GM12865 (cell line): Measurements from ENCODE around the gene MAGI1.

Experiments
- DNase-seq: peaks from one replicate; pipeline ENCODE4 v3.0.0; 2010; ENCODE audit warnings: low read depth
- H3K4me3 ChIP-seq: 2 replicates; pipeline ENCODE4 v1.5.1; 2011; ENCODE audit warnings: mild to moderate bottlenecking, low read depth, low read length, control low read depth
- TF ChIP-seq, protein P1 (sequence below): IDR thresholded peaks from 2 replicates; pipeline ENCODE4 v1.5.1; 2011; ENCODE audit warnings: low read length, control low read depth, low read depth, inconsistent platforms; ENCODE audit not compliant: insufficient read depth; ENCODE audit errors: missing control alignments

Gene MAGI1

DNA sequence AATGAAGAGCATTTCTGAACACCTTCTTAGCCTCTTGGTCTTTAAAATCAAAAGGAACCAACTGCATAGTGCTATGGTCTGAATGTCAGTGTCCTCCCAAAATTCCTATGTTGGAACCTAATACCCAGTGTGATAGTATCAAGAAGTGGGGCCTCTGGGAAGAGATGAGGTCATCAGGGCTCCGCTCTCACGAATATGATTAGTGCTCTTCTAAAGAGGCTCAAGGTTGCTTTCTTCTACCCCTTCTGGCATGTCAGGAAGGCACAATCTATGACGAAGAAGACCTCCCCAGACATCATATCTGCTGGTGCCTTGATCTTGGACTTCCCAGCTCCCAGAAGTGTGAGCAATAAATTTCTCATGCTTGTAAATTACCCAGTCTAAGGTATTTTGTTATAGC is 209.5 kb downstream of the MAGI1 start:
- H3K4me3 ChIP-seq: no peak overlapping the region
- no peak for DNase-seq
- TF ChIP-seq, protein P1, sequence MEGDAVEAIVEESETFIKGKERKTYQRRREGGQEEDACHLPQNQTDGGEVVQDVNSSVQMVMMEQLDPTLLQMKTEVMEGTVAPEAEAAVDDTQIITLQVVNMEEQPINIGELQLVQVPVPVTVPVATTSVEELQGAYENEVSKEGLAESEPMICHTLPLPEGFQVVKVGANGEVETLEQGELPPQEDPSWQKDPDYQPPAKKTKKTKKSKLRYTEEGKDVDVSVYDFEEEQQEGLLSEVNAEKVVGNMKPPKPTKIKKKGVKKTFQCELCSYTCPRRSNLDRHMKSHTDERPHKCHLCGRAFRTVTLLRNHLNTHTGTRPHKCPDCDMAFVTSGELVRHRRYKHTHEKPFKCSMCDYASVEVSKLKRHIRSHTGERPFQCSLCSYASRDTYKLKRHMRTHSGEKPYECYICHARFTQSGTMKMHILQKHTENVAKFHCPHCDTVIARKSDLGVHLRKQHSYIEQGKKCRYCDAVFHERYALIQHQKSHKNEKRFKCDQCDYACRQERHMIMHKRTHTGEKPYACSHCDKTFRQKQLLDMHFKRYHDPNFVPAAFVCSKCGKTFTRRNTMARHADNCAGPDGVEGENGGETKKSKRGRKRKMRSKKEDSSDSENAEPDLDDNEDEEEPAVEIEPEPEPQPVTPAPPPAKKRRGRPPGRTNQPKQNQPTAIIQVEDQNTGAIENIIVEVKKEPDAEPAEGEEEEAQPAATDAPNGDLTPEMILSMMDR: no peak

DNA sequence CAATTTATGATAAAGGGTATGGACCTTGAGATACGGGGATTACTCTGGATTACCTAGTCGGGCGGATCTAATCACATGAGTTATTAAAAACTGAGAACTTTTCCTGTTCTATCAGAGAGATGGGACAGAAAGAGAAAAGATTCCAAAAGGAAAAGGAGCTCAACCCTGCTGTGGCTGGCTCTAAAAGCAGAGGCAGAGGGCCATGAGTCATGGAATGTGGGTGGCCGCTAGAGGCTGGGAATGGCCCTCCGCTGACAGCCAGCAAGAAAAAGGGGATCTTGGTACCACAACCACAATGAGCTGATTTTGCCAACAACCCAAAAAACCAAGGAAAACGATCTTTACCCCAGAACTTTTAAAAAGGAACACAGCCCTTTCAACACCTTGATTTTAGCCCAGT is 210.0 kb downstream of the MAGI1 start:
- DNase-seq: no peak
- no peak overlapping the region for H3K4me3 ChIP-seq

DNA sequence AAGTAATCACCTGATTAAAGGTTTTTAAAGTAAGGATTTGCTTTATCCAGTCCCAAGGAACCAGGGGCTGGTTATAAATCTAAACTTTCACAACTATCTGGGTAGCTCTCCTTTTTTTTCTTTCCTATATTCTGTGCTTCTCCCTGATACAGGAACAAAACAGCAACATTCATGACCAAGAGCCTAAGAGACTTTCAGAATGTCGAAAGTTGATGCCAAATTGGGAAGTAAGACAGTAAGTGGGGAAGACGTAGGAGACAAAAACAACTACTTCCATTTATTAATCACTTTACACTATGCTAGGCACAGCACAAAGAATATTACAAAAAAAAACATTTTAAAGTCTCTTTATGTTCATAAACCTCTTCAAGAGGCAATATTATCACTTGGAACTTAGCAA is 211.6 kb downstream of the MAGI1 start:
- no peak for DNase-seq
- TF ChIP-seq, protein P1: no peak
- no peak overlapping the region for H3K4me3 ChIP-seq

More for the DNA sequence above, 210.0 kb downstream of the MAGI1 start:
- TF ChIP-seq, protein P1: no peak

GRCh38 chr3:65824166-65824565 is 214.6 kb downstream of the MAGI1 start:
- no peak for DNase-seq
- TF ChIP-seq, protein P1: no peak
- H3K4me3 ChIP-seq: no peak overlapping the region

- no peak for DNase-seq
- TF ChIP-seq, protein P1: no peak
- no peak overlapping the region for H3K4me3 ChIP-seq
These were observed 218.1 kb downstream of the MAGI1 start for GRCh38 chr3:65820600-65820999.

DNA sequence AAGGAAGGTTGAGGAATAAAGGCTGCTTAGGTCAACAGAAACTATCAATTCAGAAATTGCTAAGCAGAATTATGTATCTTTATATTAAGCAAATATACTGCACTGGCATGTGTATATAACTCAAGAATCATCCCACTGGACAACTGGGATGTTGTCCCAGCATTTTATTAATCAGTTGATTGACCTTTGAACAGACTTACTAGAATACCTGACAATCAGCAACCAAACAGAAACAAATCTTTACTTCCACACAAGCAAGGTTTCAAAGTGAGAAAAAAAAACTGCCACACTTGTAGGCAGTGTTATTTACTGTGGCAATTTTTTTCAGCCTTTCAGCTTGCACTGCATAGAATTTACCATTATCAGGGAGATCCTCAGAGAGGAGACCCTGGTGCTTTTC is 218.8 kb downstream of the MAGI1 start:
- DNase-seq: no peak
- TF ChIP-seq, protein P1: no peak
- no peak overlapping the region for H3K4me3 ChIP-seq

DNA sequence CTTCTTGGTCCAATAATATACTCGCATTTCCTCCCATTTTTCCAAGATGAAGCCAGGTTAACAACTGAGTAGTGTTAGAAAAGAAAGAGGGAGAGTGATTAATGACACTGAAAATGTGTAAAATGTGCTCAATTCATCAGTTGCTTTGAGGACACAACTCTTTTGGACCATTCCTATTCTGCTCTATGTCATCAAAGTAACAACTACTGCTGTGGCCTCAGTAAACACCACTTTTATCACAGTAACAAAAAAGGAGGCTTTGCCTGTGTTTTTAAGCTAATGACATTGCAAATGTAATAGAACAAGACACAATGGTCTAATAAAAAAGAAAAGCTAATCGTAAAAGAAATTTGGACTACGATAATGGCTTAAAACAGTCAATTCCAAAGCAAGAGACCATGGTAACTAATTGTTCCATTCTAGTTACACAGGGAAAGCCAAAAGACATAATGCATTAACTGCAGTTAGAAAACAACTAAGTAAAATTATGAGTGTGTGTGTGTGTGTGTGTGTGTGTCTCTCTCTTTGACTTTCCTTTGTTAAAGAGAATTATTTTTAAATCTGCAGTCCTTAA is 221.1 kb downstream of the MAGI1 start:
- TF ChIP-seq, protein P1: no peak
- DNase-seq: no peak
- H3K4me3 ChIP-seq: no peak overlapping the region
